ENCODE results near the gene TRPV6. TPM values are rescaled to one million over a fixed set of nuclear protein-coding genes. Genes with fewer than 3 reads are reported as not detected.

The TRPV6 gene
- total RNA-seq, 1 donor from 2014 or later, result 0.38 TPM

DNA sequence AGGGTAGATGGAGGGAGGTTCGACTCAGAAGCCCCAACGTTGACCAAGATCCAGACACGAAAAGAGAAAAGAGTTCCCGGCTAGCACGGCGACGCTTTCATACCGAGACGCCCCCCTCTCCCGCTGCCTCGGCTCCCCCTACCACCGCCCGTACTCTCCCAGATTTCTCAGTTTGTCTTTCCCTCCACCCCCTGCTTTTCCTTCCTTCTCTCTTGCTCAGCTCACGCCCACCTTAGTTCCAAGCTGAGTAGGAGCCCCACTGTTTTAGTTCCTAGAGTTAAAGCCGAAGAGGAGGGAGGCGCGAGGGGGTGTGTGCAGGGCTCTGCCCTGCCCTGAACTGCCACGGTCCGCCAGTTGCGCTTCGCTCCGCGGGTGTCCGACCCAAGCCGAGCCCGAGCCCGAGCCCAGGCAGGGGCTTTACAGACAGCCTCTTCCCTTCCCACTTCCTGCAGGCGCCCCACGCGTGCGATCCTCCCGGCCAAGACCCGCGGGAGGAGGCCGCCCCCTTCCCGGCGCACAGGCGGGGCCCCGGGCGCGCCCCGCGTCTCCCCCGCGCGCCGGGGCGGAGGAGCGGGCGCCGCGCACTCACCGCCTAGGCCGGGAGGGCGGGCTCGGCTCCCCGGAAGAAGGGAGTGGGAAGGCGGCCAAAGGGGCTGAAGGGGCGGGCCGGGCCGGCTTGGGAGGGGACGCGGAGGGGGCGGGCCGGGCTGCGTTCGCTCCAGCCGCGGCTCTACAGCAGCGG lies 31.0 kb downstream of the TRPV6 start, which contains the start of gene EPHB6:
Gene EPHB6 (plus strand): TSS at position 705 of the 742 bp plus-strand sequence. CDS start 8,152 bp downstream, outside the sequence.
- H3K4me3 ChIP-seq, result peak within 1 kb of the TSS; percentile 71

DNA sequence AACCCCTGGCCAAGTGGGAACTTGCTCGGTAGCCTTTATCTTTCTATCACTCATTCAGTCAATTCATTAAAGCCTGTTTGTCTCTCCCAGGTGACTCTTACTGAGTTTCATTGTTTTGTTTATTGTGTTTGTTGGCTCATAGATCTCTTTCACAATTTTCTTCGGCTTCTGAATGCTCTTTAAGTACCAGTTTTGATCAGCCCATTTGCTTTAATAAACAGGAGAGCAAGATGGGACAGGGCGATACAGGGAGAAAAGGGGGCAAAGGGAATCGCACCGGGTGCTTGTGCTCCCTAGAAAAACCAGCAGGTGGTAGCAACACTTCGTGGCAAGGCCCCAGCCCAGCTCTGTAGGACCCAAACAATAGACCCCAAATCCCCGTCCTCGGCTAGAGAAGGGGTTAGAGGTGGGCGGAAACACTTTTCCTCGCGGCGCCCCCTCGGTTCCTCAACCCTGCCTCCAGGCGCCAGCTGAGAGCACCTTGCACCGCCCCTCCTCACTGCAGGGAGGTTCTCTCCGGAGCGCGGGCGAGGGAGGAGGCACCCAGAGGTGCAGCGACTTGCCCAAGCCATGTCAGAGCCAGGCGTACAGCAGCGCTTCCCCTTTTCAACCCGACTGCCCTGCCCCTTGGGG lies 31.7 kb downstream of the TRPV6 start:
- Histone ChIP-seq H3K27me3 (no peaks in the 10 kb centered on the region), H3K4me1 (peaks cover 11% of the 10 kb centered on the region), H3K36me3 (no peaks in the 10 kb centered on the region), H3K4me3 (peak overlapping the region; percentile 71), H3K27ac (peak overlapping the region; percentile 63), H3K9me3 (no peaks in the 10 kb centered on the region)
- peak; percentile 78 for TF ChIP-seq CTCF (IDR thresholded peaks at IDR 0.05)
- intact Hi-C loops (cut with DNase I), result loop anchor here (10.0 kb wide), 1 partner anchor 151 kb away; no protein-coding TSS in a partner anchor
- peak; percentile 87 for DNase-seq
- ATAC-seq, result peak; percentile 88

More for the DNA sequence above, 31.0 kb downstream of the TRPV6 start, which contains the start of gene EPHB6:
- Histone ChIP-seq H3K9me3 (no peaks in the 10 kb centered on the region), H3K27ac (peak within 1 kb of the TSS; percentile 63), H3K27me3 (no peaks in the 10 kb centered on the region), H3K36me3 (no peaks in the 10 kb centered on the region), H3K4me1 (peaks cover 11% of the 10 kb centered on the region)
- TF ChIP-seq CTCF (IDR thresholded peaks at IDR 0.05), result no peak
- intact Hi-C loops (cut with DNase I), result loop anchor here (10.0 kb wide), 1 partner anchor 150 kb away; no protein-coding TSS in a partner anchor
- ATAC-seq (peak; percentile 86), DNase-seq (peak; percentile 89)

DNA sequence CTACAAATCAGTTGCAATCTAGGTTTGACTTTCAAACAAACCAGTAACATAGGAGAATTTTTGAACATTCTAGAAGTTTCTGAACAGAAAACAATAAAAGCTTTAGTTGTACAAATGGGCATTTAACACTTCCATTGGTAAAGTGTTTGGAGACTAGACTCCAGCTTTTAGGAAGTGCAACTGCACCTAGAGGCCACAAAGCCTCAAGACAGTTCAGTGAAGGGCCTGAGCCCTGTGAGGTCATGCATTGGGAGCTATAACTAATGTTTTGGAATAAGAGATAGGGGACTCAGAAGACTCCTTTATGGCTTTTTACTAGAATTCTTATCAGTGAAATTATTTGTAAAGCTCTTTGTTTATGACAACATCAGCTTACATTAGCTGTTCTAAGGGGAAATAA lies 33.6 kb downstream of the TRPV6 start:
- Histone ChIP-seq H3K27me3 (no peaks in the 10 kb centered on the region), H3K9me3 (no peaks in the 10 kb centered on the region), H3K4me3 (no peak overlapping the region), H3K4me1 (peaks cover 11% of the 10 kb centered on the region), H3K36me3 (no peaks in the 10 kb centered on the region), H3K27ac (no peak overlapping the region)
- ATAC-seq, result no peak
- TF ChIP-seq CTCF (IDR thresholded peaks at IDR 0.05), result no peak
- no peak for DNase-seq
- intact Hi-C loops (cut with DNase I), result loop anchor here (10.0 kb wide), 1 partner anchor 153 kb away; no protein-coding TSS in a partner anchor

GRCh38 chr7:142851269-142851668 lies 34.3 kb downstream of the TRPV6 start:
- DNase-seq, result no peak
- Histone ChIP-seq H3K4me3 (no peak overlapping the region), H3K36me3 (no peaks in the 10 kb centered on the region), H3K27ac (no peak overlapping the region), H3K4me1 (peaks cover 11% of the 10 kb centered on the region), H3K27me3 (no peaks in the 10 kb centered on the region), H3K9me3 (no peaks in the 10 kb centered on the region)
- intact Hi-C loops (cut with DNase I), result loop anchor here (10.0 kb wide), 1 partner anchor 154 kb away; no protein-coding TSS in a partner anchor
- no peak for ATAC-seq
- TF ChIP-seq CTCF (IDR thresholded peaks at IDR 0.05), result no peak

DNA sequence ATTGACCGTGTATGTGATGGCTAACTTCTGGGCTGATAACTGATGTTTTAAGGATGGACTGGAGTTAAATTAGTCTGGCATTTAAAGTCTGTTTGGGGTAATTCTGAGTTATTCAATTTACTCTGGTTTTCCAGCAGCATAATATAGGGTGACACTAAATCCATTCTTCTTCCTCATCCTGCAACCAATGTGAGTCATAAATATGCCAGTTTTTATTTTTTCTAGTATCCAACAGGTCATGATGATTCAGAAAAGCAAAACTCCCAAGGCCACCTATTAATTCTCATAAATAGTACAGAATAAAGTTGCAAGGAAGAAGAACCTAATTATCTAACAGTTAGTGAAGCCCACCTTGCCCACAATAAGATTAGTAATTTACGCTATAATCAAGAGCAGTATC lies 38.2 kb downstream of the TRPV6 start:
- no peaks in the 10 kb centered on the region for H3K27me3 ChIP-seq
- no peak for TF ChIP-seq CTCF (IDR thresholded peaks at IDR 0.05)
- DNase-seq (no peak), ATAC-seq (no peak)
- H3K4me3 ChIP-seq, result no peak overlapping the region
- H3K9me3 ChIP-seq, result no peaks in the 10 kb centered on the region
- H3K27ac ChIP-seq, result no peak overlapping the region
- H3K4me1 ChIP-seq, result no peaks in the 10 kb centered on the region
- intact Hi-C loops (cut with DNase I), result no loop called here
- no peaks in the 10 kb centered on the region for H3K36me3 ChIP-seq

Measured in upper lobe of right lung (tissue), 1 donor.